ENCODE results near the gene KCNG3.

Gene KCNG3

GRCh38 chr2:42486145-42486906 lies 7.5 kb downstream of the KCNG3 start:
- no peak for DNase-seq (ENCODE audit: low spot score)

- DNase-seq (ENCODE audit: low spot score): no peak
Measured at GRCh38 chr2:42480402-42480801, 13.4 kb downstream of the KCNG3 start.

GRCh38 chr2:42474765-42475454 lies 18.9 kb downstream of the KCNG3 start:
- DNase-seq (ENCODE audit: low spot score): no peak

GRCh38 chr2:42470706-42471105 lies 23.1 kb downstream of the KCNG3 start:
- DNase-seq (ENCODE audit: low spot score): no peak

- DNase-seq (ENCODE audit: low spot score): no peak
Measured at GRCh38 chr2:42464631-42465030, 29.2 kb downstream of the KCNG3 start.

GRCh38 chr2:42463570-42463969 lies 30.2 kb downstream of the KCNG3 start:
- no peak for DNase-seq (ENCODE audit: low spot score)

- DNase-seq (ENCODE audit: low spot score): no peak
Measured at GRCh38 chr2:42459296-42459695, 34.5 kb downstream of the KCNG3 start.

GRCh38 chr2:42458396-42458795 lies 35.4 kb downstream of the KCNG3 start:
- DNase-seq (ENCODE audit: low spot score): no peak

GRCh38 chr2:42457011-42457410 lies 36.8 kb downstream of the KCNG3 start:
- DNase-seq (ENCODE audit: low spot score): no peak

GRCh38 chr2:42456126-42456839 lies 37.5 kb downstream of the KCNG3 start:
- no peak for DNase-seq (ENCODE audit: low spot score)

GRCh38 chr2:42452545-42452944 lies 41.2 kb downstream of the KCNG3 start:
- no peak for DNase-seq (ENCODE audit: low spot score)

- DNase-seq (ENCODE audit: low spot score): peak; percentile 52
Measured at GRCh38 chr2:42450136-42450535, 43.6 kb downstream of the KCNG3 start.

GRCh38 chr2:42449163-42450087 lies 44.4 kb downstream of the KCNG3 start:
- DNase-seq (ENCODE audit: low spot score): no peak

- DNase-seq (ENCODE audit: low spot score): no peak
Measured at GRCh38 chr2:42448163-42448562, 45.6 kb downstream of the KCNG3 start.

- DNase-seq (ENCODE audit: low spot score): no peak
Measured at GRCh38 chr2:42446503-42447271, 47.1 kb downstream of the KCNG3 start.

- no peak for DNase-seq (ENCODE audit: low spot score)
Measured at GRCh38 chr2:42443718-42444399, 49.9 kb downstream of the KCNG3 start.

- no peak for DNase-seq (ENCODE audit: low spot score)
Measured at GRCh38 chr2:42442774-42443173, 51.0 kb downstream of the KCNG3 start.

- peak; percentile 20 for DNase-seq (ENCODE audit: low spot score)
Measured at GRCh38 chr2:42438685-42439084, 55.1 kb downstream of the KCNG3 start.

- no peak for DNase-seq (ENCODE audit: low spot score)
Measured at GRCh38 chr2:42436370-42436769, 57.4 kb downstream of the KCNG3 start.

GRCh38 chr2:42435628-42436027 lies 58.2 kb downstream of the KCNG3 start:
- DNase-seq (ENCODE audit: low spot score): no peak

Data from Ammon's horn (tissue), 1 donor.